GM18909 (cell line): ENCODE data around the gene SLC7A9.

Experiments
- ATAC-seq: cut with Tn5 transposase; IDR thresholded peaks from one replicate; pipeline ENCODE4 v1.9.1; 2021; ENCODE audit warnings: mild to moderate bottlenecking; ENCODE audit not compliant: unreplicated experiment, poor library complexity

The SLC7A9 gene

DNA sequence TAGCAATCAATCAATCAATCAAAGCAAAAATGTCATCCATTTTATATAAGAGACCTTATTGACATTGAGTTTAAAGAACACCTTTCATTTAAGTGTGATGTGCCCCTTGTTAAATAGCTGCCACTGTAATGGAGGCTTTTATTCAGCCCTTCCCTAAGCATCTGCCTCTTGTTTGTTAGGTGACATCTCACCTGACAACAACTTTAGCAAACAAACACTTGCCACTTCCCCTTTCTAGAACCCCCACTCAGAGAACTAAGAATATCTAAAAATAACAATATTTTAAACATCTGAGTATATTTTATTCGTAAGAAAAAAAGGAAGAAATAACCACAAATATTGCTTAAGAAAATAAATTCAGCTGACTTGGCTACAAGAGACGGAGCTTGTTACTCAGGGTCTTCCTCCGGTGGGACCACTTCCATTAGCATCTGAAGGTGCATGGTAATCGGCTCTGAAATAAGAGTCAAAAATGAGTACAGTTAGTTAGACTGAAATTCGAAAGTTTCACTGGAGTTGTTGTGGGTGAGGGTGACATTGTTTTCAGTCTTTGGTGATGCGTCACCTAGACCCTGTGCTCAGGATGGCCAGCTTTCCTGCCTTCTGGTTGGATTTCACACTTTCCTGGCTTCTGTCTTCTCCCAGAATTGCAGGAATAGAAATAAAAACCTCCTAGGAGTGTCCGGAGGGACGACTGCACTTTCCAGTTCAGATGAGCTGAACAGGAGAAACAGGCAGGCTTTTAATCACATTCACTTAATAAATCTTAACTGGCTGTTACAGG is 39.1 kb downstream of the SLC7A9 start:
- ATAC-seq, result no peak

DNA sequence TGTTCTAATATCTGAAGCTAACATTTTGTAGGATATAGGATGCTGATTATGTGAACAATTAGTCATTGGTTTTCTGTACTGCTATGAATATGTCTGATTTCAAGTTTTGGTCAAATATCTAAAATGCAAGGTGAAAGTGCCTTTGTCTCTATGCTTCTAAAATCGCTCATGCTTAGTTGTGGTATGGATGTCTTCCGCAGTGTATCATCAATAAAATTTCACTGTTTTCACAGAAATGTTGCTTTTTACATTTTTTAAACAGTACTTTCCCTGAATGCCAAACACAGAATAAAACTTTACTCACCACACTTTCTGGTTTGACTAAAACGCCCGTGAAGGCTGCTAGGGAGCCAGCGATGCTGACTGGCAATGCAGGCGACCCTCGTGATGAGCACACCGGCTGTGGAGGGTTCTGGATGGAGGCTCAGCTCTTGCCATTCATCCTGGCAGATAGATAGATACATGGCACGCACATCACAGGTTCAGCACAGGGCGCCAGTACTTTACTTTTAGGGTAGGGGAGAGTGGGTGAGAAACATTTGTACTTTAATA is 40.1 kb downstream of the SLC7A9 start:
- ATAC-seq, result no peak

DNA sequence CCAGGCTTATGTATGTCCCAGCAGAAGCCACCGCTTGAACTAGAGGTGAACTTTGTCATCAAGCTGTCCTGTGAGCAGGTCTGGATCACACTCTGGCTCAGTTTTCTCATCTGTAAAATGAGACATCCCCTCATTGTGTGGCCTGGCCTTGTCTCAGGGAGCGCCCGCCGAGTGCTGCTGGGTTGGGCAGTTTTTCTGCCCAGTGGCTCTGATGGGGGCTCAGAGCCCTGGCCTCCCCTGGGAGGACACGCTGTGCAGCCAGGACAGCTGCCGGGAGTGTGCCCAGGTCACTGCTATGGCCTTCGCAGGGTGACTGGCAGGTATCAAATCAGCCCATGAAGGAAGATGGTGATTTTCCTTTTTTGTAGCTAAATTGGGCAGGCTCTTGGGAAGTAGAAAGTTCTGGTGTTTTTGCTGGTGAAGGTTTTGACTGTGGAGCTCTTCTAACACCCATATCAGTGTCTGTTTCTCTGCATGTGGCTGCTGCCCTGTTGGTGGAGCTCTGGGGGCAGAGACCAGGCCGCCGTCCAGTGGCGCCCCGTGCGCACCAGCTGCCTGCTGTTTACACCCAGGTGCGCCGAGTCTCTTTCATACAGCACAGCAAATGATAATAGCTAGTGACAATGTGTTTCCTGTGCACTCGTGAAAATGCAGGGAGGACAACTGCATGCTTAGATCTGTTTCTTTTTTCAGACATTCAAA is 40.8 kb downstream of the SLC7A9 start:
- ATAC-seq, result no peak

DNA sequence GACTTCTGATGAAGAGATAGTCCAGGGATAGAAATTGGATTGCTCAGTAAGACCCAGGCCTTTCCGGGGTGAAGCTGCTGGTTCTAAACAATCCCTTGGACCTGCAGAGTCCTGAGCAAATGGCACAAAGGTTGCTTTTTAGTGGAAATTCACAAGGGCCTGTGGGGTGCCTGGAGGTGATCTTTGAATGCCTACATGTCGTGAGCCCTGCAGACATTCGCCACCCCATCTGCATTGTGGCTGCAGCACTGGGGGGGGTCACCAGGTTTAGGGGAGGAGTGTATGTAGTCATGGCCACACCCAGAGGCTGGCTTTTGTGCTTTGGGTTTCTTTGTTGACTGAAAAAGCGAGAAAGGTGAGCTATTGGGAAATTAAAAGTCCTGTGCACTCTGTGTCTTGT is 41.4 kb downstream of the SLC7A9 start:
- ATAC-seq, result no peak

DNA sequence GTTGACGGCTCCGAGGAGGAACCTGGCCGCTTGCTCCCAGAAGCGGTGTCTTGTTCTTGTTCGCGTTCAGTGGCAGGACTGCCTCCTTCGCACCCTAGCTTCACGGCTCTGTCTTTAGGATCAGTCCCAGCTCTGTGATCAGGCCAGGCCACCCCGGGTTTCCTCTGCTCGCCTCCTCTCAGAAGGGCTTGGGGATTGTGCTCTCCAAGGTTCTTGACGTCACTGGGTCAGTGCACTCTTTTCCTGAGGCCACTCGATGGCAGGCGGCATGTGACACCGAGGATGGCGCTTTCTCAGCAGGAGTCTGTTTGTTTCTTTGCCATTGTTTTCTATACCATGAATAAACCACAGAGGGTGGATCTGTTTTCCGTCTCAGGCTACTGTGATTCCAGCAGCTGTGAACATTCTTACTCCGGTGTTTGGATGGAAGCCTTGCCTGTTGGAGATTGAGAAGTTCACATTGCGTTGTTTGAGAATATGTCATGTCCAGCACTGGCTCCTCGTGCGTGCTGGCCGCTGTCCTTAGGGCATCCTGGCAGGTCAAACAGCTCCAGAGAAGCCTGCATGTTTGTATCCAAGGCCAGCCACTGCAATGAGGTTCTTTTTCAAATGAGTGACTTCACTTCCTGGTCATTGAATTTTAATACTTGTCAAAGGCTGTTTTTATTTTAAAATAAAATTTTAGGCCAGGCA is 44.5 kb downstream of the SLC7A9 start:
- ATAC-seq, result no peak

DNA sequence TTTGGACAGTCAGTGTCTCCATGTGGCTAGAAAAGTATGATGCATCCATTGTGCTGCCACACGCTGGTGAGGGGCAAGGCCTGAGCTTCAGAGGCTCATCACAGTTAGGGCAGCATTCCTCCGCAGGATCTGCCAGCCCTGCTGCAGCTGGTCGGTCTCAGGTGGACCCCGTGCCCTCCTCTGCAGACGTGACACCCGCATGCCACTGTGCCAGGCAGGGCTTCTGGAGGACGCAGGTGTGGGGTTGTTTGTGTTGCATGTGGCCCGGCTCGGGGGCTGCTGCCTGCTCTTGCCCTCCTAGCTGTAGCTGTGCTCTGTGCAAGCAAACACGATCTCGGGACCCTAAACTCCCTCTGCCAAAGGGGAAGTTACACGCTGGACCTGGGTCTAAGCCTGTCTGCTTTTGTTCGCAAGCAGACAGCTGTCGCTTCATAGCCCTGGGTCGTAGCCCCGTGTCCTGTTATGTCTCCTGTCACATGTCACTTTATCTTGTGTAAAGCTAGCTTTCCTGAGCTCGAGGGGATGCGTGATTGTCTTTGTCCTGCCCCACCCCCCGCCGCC is 45.3 kb downstream of the SLC7A9 start:
- ATAC-seq, result no peak

DNA sequence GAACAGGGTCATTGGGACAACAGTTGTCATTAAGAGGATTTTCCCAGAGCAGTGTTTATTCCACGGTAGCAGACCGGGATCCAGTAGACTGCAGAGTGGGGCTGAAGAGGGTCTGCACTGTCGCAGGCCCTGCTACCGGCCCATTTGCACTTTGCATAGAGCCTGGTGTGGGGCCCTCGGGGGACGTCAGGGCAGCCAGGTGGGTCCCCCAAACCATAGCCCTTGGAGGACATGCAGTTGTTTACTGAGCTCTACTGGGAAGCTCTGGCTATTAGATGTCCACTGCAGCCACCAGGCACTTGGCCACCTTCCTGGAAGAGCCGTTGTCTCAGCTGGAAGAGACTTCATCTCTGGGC is 45.8 kb downstream of the SLC7A9 start:
- no peak for ATAC-seq

DNA sequence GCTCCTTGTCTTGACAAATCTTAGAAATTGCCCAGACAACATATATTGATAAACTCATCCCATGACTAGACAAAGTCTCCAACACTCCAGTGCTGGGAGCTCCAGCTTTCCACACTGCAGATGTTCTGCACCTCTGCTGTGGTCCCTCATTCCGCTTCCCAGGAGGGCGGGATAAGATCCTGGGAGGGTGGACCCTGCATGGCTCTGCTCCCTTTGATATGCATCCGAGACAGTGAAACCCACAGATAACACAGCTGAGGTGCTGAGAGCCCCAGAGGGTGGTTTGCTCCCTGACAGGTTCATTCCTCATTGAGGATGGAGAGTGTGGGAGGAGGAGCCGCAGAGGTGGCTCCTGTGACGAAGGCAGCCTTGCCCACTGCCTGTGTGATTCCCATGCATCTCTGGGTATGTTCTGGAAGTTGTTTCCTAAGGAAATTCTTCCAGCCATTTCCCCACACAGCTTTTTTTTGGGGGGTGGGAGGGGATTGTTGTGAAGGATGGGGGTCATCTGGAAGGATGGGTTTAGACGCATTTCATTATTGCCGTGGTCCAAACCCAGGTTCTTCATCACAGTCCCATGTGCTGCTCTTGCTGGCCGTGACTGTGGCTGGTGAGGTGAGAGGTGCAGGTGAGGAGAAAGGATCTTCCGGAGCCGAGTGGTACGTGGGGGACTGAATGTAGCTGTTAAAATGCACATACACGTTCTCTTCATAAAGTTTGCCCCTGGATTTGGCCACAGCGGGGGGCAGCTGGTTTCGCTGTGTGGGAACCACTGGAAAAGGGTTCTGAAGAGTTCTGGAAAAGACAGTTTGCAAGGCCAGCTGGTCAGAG is 46.4 kb downstream of the SLC7A9 start:
- ATAC-seq, result no peak

DNA sequence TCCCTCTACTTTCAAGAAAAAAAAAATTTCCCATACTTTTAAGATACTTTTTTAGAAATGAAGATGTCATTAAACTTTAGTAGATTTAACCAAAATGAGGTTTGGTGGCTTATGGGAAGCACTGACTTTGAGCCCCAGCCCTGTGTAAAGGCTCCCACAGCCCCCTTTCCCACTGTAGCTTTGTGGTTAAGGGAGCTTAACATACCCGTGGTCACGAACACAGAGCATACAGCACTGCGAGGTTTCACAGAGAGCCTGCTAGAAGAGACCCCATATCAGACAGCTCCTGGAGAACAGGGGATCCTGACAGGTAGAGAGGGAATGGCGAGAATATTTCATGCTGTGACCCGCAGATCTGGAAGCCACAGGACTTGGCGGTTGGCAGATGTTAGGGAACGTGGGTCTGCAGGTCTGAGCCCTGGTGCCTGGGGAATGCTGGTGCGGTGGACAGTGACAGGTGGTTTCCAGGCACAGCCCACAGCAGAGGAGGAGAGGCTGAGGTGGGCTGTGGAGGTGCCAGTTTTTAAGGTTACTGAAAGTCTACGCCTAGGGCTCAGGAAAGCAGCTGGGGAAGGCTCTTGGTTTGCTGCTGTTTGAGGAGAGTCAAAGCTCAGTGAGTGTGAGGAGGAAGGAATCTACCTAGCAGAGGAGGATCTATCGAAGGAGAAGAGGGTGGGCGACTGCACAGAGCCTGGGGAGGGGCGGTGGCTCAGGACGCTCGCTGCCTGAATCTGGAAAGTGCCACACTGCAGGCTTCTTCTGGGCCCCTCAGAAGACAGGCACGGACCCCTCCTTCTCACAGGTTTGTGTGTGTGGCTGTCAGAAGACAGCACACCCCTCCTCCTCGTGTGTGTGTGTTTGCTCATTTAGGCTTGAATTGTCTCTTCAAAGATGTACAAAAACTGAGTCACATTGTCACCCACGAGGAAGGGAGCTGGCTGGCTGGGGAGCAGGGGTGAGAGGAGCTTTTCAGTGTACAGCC is 49.9 kb downstream of the SLC7A9 start:
- ATAC-seq, result no peak

DNA sequence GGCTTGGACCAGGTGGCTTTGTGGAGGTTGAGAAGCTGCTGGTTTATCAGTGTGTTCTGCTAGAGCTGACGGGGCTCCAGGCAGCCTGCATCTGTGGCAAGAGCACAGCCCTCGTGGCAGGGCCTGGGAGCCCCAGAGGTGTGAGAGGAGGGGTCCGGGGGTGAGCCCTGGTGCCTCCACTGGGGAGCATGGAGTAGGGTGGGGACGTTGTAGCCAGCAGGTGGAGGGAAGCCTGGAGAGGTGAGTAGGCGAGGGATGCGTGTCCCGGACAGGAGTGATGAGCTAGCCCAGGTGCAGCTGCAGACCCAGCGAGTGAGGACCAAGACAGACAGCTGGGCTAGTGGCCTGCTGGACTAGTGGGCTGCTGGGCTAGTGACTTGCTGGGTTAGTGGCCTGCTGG is 51.0 kb downstream of the SLC7A9 start:
- ATAC-seq, result no peak

DNA sequence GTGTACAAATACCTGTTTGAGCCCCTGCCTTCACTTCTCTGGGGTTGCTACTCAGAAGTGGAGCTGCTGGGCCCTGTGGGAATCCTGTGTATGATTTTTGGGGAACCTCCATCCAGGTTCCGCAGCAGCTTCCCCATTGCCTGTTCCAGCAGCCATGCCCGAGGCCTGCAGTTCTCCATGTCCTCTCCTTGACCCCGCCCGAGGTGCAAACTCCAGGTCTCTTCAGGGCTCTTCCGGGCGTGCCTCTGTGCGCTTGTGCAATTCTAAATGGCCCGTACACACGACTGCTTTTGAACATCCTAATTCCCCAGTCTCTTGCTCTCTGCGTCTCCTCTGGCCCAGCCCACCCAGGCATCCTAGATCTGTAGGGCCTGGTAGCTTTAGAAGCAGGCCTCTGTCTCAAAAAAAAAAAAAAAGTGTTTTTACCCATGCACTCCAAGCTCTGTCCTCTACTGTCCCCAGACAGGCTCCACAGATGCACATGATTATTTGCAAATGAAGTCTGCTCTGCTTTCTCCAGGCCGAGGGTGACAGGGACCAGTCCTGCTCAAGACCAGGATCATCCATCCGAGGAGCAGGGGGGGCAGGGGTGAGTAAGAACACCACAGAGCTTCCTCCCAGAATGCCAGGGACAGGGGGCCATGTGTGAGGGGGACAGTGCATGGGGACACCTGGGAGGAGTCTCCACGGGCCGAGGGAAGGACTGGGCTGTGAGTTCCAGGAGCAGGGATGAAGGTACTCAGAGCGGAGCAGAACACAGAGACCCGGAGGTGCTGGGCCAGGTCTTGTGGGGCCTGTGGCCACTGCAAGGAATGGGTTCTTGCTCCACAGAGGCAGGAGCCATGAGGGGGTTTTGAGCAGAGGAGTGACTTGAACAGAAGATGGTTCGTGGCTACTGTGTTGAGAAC is 51.7 kb downstream of the SLC7A9 start:
- ATAC-seq, result no peak

DNA sequence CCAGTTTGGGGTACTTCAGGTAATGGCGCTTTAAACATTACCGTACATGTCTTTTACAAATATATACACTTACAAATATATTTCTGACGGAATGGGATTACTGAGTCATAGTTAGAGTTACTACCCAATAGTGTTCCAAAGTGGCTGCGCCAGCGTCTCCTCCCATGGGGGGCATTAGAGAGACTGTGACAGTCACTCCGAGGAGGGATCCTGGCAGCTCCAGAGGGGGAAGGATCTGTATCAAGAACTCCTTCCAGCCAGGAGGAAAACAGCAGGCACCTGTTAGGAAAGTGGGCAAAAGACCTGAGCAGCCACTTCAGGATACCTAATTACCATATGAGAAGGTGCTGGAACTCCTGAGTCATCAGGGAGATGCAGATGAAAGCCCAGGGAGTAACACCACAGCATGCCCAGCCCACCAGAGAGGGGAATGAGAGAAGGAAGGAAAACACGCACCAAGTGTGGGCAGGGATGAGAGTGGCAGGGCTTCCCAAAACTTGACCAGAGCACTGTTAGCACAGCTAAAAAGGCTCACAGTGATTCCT is 52.9 kb downstream of the SLC7A9 start:
- no peak for ATAC-seq

DNA sequence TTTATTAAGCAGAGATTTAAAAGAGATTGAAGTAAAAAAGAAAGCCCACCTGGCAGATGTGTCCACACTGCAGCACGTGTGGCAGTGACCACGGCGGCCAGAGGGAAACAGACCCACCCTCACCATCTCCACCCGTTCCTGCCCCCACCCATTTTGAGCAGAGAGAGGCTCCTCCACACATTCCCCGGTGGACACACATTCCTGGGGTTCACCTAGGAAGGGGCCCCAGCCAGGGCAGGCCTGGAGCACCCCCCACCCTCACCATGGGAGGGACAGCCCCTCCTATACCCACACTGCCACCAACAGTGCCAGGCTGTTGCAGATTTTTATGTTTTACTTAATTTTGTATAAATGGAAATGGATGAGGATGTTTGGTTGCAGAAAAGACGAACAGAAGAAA is 54.9 kb downstream of the SLC7A9 start:
- ATAC-seq, result no peak

DNA sequence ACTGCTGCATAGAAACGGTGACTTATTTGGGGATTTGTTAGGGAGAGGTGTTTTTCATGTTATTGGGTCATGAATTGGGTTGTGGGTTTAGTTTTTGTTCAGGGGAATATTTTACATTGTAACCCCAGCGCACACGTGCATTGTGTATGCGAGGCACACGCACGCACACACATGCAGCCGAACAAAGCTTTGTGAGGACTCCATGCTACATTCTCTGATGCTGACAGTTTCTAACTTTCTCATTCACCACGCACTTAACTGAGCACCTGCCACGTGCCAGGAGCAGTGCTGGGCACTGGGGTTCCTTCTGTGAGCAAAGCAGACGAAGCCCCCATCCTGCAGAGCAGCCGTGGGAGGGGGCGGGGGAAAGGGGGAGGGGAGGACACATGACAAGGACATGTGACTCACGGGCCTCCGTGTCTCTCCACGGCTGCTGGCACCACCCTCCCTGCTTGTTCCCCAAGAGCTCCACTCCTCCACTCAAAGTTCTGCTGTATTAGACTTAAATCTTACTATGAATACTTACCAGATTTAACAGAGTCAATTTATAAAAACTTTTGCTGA is 55.6 kb downstream of the SLC7A9 start:
- no peak for ATAC-seq

DNA sequence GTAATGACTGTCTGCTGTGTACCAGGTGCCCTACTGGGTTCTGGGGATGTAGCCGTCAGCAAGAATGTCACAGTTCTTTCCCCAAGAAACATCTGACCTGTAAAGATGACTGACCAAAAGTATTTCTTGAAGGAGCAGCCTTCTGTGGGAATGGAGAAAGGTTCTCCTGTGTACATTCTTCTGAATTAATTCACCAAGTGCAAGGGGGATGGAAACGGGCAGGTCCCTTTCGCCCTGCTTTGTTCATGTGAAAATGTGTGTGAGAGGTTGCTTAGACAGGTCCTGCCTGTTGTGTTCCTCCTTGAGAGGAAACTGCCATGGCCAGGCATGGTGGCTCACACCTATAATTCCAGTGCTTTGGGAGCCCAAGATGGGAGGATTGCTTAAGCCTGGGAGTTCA is 57.0 kb downstream of the SLC7A9 start:
- ATAC-seq, result no peak

DNA sequence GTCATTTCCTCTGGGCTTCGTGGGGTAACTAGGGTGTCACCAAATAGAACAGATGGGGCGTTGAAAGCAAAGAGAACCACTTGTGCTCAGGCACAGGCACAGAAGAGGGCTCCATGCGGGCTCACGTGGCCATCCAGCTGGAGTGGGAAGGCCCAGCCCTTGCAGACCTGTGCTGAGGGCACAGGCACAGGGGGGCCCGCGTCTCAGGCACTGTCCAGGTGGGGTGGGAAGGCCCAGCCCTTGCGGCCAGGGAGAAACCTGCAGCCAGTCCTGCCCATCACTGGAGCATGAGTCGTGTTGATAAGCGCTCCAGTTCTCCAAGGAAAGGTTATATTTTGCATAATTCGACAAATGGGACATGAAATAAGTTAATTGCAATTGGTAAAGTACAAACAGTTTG is 57.5 kb downstream of the SLC7A9 start:
- no peak for ATAC-seq

DNA sequence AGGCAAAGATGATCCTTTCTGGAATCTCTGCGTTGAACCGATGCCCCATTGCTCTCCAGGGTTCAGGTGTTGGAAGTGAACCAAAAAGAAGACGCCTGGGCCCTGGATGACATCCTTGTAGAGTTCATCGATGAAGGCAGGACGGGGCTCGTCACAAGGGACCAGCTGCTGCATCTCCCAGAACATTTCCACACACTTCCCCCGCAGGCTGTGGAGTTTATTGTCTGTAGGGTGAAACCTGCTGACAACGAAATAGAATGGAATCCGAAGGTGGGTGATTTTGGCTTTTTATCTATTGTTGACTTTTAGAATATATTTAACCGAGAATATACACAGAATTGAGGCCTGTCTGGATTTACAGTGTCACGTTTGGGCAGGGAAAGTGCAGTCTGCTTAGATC is 58.4 kb downstream of the SLC7A9 start:
- no peak for ATAC-seq
